Measurements from ENCODE around the gene DES.

DES gene

GRCh38 chr2:219421323-219421722 is 3.1 kb downstream of the DES start:
- no peak for DNase-seq

GRCh38 chr2:219422952-219423534 is 4.9 kb downstream of the DES start:
- no peak for DNase-seq

GRCh38 chr2:219423652-219424377 is 5.6 kb downstream of the DES start:
- DNase-seq = no peak

GRCh38 chr2:219425238-219426067 is 7.3 kb downstream of the DES start:
- DNase-seq = no peak

- DNase-seq = no peak
These were observed 7.9 kb downstream of the DES start for GRCh38 chr2:219426068-219426443.

GRCh38 chr2:219426534-219427136 is 8.5 kb downstream of the DES start:
- no peak for DNase-seq

GRCh38 chr2:219428469-219428868 is 10.3 kb downstream of the DES start:
- no peak for DNase-seq

- DNase-seq = no peak
These were observed 11.9 kb downstream of the DES start for GRCh38 chr2:219429958-219430606.

- peak; percentile 63 for DNase-seq
These were observed 12.7 kb downstream of the DES start for GRCh38 chr2:219430633-219431615.

- peak; percentile 43 for DNase-seq
These were observed 15.7 kb downstream of the DES start for GRCh38 chr2:219433666-219434467.

GRCh38 chr2:219434468-219434717 is 16.2 kb downstream of the DES start:
- DNase-seq = no peak

GRCh38 chr2:219434718-219435525 is 16.7 kb downstream of the DES start, which contains the start of gene SPEG:
Gene SPEG, plus strand, starts transcription at chr2:219434843. Its CDS starts 135 bp downstream, at chr2:219434978.
- no peak for DNase-seq

- DNase-seq = no peak
These were observed 17.5 kb downstream of the DES start for GRCh38 chr2:219435701-219436100.

GRCh38 chr2:219436491-219436890 is 18.3 kb downstream of the DES start:
- DNase-seq = no peak

- no peak for DNase-seq
These were observed 19.0 kb downstream of the DES start for GRCh38 chr2:219437141-219437540.

GRCh38 chr2:219437690-219438206 is 19.6 kb downstream of the DES start:
- DNase-seq = no peak

- no peak for DNase-seq
These were observed 20.3 kb downstream of the DES start for GRCh38 chr2:219438453-219438852.

- DNase-seq = no peak
These were observed 21.3 kb downstream of the DES start for GRCh38 chr2:219439506-219439905.

- no peak for DNase-seq
These were observed 22.4 kb downstream of the DES start for GRCh38 chr2:219440388-219441256.

Measured in NCI-H1694 treated with DMSO at 0.1 percent for 48 hours (cell line).